Fibroblast of skin of back (primary cell): ENCODE data around the gene PID1.

Experiments
- DNase-seq: peaks from one replicate; pipeline ENCODE4 v3.0.0-alpha.2; 2013

Gene PID1

DNA sequence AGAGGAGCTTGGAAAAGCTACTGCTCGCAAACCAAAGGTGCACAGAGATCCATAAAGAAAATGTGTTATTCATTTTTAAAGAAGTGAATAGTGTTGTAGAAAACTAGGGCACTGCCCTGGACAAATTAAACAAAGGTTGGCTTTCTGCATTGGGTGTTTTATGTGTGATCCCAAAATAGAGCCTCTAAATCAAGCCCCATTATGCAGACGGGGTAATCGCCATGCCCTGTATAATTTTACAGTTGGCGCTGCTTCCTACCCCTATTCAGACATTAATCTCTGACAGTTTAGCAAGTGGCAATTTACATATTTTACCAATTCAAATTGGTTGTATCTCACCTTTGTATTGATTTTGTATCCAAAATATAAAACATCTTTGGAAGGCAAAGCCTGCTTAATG is 109.1 kb downstream of the PID1 start:
- DNase-seq = no peak

DNA sequence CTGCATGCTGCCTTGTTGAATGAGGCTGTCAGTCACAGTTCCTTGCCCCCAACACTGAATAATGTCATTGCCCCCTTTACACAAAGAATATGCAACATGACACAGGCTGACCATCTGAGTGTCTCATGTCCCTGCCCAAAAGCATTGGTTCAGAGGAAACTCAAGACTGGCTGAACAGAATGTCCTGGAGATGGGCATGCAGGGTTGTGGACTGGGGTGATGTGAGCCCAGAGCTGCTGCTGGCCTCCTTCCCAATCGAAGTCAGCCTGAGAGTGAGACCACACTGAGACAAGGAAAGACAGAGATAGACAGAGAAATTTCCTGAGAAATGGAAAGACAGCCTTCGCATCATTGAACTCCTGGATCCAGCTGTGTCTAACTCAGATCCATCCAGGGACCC is 110.1 kb downstream of the PID1 start:
- no peak for DNase-seq

DNA sequence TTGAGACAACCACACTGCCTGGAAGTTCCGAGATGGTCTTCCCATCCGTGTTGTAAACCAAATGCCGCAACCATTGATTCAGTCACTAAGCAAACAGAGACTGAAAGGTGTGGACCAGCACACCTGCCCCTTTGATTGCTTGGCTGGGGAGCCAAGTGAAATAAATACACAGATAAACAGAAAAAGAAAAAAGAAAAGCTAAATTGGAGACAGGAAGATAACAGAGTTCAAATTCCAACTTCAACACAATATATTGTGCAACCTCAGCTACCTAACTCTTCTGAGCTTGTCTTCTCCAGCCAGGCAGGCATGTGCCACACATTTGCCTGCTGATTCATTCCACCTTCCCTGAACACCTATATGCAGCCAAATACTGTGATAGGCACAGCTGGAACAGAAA is 110.9 kb downstream of the PID1 start:
- no peak for DNase-seq

DNA sequence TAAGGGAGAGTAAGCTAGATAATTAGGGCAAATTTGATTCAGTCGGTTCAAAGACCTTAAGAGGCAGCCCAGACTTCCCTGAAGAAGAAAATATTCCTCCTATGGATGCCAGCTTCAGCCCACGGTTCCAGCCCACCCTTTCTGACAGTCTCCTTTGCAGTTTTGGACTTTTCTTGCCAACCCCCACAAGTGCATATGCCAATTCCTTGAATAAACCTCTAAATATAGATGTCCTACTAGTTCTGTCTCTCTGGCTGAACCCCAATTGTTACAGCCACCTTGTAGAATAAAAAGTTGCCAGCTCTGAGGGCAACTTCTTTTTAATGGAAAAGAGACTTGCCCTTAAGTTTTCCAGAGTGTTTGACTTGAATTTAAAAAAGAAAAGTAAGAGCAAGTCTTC is 111.7 kb downstream of the PID1 start:
- DNase-seq = no peak

DNA sequence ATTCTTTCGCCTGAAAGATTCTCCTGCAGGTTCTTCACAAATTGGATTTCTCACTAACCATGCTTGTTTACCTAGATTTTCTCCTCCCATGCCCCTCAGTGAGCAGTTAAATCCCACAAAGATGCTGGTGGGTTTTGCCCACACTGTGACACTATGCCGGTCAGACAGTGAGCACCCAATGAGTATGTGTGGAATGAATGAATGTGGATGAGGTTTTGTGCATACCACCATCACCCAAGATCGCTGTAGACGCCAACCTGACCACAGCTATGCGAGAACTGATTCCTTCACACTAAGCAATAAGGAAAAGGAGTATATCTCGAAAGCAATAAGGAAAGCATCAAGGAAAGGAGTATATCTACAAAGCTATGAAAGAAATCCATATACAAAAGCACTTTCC is 116.7 kb downstream of the PID1 start:
- peak; percentile 46 for DNase-seq

DNA sequence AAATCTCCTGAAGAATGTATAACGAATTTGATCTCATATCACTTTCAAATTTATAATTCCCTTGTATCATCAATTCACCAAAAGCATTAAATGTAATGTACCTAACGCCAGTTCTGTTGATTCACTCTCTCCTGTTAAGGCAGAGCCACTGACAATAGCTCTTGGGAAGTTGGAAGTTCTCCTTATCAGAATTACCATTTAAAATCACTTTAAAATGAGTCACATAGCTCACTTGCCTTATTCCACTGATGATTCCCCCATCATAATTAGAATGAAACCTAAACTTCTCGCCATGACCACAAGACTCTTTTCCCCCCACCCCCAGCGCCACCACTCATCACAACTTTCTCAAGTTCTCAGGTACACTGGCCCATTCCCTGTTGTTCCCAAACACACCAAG is 117.1 kb downstream of the PID1 start:
- DNase-seq = no peak

DNA sequence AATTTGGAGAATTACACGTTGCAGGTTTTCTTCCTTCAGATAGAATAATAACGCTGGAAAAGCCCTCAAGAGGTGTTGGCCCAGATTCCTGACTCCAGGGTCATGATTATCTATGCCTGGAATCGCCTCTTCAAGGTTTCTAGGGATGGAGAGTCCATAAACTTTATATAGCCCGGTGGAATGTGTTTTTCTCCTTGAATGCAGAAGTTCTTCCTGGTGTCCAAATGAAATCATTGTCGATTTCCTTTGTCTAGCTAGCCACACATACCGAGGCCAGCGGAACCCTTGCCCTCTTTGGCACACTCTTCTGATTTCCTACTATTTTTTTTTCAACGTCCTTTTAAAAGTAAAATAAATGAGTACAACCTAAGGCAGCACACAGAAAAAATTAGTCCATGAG is 117.8 kb downstream of the PID1 start:
- no peak for DNase-seq

DNA sequence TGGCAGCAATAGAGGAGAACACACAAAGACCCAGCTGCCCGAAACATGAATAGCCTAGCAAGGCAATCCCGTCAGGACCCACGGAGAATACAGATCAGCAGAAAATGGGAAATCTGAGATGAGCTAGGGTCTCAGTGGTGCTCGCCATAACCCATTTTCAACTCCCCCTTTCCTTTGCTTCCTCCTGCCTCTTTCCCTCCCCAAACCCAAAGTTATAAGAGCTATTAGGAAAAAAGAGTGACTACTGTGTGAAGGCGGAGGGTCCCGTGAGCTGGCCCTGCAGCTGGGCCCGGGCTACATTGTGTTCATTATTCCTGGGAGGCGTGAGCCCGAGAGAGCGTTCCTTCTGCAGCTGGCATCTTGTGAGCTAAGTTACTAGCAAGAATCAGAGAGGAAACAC is 118.4 kb downstream of the PID1 start:
- DNase-seq = no peak

DNA sequence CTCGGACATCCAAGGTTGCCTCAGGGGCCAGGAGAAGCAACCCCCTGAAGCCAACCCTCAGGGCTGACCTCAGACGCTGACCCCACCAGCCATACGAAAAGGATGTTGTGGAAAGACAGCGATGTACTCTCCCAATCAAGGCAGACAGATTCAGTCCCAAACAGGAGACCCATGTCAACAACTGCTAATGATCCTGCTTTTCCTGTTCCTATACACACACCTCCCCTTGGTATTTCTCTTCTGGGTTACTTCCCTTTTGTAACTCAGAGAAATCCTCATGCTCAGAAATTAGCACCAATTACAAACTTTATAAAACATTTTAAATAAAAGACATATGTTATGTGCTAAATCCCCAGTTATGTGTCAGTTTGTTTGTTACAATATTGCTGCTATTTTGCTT is 120.8 kb downstream of the PID1 start:
- DNase-seq = no peak

DNA sequence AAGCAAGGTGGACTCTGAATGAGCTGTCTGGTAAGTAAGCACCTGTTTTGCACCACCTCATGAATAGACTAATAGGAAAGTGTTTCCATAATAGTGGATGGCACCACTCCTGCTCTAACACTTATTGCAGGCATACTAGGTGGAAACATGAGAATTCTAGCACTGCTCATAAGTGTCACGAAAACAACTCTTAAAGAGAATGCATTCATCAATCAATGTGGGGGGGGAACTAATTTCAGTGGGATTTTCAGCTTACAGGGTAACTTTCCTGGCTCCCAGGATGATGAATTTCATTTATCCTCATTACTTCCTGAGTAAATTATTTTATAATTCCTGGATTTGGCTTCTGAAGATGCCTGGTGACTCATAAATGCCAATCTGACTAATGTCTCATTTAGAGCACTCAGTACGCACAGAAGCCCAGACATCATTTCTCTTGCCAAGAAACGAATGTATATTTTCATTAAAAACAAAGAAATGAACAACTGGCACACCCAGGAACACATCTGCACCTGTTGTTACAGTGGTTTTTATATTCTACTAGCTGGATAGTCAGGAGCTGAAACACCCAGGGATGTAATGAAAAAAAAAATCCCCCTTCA is 129.6 kb downstream of the PID1 start:
- DNase-seq = peak; percentile 34

DNA sequence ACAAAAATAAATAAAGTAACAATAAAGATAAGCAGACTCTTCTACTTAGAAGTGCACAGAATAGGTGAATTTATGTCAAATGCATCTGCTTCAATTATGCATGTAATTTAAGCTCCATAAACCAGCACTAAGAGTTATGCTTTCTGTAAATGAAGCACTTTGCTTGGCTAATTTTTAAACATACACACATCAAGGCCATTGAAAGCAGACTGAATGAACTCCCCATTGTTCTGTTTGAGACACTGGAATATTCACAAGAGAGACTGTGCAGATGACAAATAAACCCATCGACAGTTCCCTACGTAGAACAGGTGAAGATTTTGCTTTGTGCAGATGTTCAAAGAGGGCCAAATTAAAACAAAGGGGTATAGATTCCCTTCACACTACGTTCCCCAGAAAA is 133.4 kb downstream of the PID1 start:
- DNase-seq = no peak

DNA sequence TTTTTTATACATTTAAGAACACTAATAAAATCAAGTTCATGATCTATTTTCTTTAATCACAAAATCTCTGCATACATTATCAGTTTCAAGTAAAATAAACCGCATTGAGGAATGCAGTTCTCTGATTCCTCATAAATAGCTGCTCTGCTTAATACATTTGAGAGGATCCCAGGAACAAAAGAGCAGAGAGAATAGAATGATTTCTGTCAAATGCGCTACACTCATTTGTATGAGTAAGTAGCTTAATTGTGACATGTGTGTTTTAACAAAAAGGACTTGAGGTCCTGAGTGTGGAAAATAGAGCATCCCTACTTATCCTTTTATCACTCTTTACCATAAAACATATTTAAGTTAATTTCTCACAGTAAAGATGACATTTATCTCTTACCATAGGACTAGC is 134.0 kb downstream of the PID1 start:
- DNase-seq = no peak

DNA sequence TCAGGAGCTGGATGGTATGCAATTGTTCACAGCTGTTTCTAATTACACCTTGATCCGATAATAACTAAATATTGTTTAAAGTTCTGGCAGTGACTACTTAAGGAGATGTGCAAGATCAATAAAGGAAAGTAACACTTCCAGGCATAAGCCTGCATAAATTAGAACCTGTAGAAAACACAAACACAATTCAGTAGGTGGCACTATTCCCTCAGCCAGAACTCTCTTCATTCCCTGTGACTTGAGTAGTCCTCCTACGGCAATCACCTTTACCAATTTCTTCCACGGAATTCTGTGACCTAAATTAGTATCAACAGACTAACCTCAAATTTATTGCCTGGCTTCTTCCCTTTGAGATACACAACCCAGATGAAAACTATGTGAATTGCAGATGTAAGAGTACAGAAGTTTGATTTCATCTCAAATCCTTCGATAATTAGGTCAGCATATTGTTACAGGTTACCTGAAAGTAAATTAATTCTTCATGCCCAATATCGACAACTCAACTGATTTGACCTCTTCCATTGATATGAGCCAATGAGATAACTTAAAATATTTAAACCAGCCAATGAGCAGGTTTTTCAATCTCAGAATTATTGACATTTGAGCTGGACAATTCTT is 137.8 kb downstream of the PID1 start:
- peak; percentile 2 for DNase-seq

DNA sequence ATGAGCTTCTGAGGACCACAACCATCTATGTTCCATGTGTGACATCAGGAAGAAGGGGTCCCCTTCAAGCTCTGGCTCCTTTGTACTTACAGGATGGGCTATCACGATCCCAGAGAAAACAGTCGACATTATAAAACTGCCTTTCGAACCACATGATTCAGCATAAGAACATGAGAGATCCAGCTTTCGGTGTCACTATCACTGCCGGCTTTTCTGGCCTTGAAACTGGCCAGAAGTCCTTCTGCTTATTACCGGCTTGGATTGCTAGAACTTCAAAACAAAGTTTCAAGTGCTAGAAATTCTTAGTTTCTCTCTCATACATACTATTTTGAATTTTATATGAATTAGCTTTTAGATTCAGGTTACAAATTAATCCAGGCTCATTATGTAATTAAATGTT is 138.9 kb downstream of the PID1 start:
- no peak for DNase-seq

DNA sequence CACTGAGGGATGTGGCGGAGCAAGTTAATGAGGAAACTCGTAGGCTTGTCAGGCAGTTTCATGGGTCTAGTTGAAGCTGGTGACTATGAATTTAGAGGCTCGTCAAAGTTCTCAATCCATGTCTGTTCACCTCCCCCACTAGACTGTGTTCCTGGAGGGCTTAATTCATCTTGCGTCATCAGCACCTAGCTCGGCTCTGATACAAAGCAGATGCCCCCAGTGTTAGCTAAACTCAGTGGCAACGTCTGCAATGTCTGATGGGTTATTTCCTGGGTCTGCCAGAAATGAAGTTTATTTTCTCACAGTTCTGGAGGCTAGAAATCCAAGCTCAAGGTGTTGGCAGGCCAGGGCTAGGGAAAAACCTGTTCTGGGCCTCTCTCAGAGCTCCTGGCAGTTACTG is 140.6 kb downstream of the PID1 start:
- DNase-seq = no peak

DNA sequence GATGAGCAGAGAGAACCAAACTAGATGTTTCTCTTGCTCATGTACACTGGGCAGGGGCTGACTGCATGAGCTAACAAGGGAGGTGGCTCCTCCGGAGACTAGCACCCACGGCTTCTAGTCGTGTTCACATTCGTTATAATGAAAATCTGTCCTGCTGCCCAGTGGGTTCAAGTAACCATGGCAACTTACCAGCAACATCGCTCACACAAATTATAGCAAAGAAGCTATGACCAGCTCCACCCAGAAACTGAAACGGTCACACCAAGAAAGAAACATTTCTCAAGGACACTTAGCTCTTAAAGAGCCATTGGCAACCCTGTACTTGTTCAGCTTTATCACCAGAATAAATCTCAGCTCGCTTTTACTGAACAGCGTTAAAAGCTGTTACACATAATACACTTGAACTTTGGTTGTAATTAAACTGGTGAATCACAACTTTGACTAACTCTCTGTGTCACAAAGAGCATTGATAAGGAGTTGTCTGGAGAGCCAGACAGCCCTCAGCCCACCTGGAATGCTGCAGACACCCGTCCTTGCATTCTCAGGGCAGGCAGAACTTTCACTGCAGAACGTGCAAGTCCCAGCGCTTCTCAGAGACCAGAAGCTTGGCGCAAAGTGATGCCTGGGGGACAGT is 141.2 kb downstream of the PID1 start:
- DNase-seq = no peak

DNA sequence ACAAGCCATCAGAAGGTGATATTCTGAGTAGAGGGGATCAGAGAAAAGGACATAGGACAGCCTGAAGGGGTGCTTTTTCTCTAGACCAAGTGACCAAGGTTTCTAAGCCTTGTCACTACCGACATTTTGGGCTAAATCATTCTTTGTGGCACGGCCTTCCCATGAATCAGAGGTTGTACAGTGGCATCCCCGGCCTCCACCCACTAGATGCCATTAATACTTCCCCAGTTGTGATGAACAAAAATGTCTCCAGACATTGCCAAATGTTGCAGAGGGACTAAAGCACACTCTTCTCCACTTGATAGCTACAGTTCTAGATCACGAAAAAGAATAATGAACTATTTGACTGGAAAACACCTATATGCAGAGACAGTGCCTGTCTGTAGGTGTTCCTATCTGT is 143.6 kb downstream of the PID1 start:
- DNase-seq = no peak

DNA sequence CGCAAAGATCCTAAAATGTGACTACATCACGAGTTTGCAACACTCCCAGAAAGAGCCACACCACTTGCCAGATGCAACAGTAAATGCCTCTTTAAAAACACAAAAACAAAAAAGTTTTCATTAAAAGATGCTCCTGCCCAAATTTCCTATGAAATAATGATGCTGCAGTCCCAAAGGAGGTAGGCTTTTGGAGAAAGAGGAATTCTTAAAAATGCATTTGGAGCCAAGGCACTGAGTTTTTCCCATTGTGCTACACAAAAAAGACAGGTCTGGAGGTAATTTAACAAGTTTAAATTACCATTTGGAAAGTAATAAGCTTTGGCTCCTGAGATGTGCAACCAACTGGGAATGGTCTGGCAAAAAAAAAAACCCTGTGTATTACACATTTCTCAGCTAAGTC is 145.0 kb downstream of the PID1 start:
- DNase-seq = no peak

DNA sequence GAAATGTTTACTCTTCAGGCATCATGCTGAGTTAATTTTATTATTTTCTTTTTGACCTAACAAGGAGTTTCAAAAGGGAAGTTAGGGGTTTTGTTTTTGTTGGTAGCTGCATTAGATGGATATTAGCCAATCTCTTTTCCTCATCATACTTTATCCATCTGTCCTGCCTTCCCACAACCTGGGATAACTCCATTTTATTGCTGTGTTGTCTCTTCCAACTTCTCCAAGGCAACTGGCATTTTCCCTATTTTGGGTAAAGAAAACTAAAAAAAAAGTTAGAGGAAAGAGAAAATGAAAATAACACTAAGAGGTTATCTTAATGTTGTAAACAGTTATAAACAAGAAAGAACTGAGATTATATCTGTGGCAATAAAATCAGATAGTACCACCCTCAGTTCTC is 147.0 kb downstream of the PID1 start:
- no peak for DNase-seq

DNA sequence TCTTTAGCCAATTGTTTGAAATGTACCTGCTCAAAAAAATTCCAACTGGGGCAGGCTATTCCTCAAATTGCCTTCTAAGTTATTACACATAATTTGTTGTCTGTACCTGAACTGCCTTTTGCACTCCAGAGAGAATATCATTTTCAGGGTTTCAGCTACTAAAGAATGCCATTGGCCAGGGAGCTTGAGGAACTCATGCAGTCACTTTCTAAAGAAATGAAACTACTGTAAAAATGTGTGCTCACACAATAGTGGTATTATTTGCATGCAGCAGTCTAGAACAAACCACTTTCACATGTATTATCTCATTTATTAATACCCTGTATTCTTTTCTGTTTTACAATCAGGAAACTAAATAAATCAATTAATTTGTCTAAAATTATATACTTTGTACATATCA is 152.2 kb downstream of the PID1 start:
- DNase-seq = no peak

DNA sequence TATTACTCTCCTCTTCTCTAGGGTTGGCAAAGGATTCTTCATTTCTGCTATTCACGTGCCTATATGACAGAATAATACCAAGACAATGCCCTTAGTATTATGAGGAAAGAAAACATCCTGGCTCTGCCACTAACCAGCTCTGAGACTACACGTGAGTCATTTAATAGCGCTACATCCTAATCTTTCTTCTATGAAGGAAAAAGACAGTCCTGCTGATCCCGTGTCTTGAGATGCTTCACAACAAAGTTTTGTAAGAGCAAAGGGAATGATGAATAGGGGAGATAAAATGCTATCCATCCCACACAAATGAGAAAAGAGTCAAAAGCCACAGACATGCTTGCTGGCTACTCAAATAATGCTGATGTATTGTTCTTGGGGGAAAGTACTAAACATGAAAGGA is 152.8 kb downstream of the PID1 start:
- DNase-seq = no peak

DNA sequence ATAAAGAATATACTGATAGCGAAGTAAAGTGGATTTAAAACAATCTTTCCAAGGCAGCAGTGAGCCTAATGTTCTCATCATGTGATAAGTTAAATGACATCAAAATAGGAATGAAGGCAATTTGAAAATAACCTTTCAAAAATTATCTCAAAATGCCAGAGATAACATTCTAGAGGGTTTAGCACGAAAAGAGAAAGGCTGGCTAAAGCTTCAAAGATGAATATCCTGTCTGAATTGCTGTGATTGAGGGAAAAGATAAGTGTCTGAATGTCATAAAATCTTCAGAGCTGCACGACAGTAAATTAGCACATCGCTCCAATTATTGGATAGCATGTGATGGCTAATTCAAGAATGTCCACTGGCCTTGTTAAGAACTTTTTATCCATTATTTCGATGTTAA is 159.3 kb downstream of the PID1 start:
- no peak for DNase-seq

DNA sequence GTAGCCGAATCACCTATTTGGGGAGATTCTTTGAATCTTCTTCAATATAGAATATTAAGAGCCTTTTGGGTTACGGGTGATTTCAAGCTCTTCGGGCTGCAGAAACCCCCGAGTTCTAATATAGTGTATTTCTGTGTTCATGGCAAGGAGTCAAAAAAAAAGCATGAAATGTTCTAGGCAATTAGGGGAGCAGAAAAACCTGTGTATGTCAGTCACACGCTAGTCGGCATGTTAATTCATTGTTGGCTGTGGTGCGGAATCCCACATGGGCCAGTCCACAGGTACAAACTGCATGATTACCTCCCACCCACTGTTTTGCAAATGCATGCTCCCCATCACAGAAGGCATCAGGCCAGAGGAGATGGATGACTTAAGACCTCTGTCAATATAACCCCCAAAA is 161.9 kb downstream of the PID1 start:
- DNase-seq = no peak

DNA sequence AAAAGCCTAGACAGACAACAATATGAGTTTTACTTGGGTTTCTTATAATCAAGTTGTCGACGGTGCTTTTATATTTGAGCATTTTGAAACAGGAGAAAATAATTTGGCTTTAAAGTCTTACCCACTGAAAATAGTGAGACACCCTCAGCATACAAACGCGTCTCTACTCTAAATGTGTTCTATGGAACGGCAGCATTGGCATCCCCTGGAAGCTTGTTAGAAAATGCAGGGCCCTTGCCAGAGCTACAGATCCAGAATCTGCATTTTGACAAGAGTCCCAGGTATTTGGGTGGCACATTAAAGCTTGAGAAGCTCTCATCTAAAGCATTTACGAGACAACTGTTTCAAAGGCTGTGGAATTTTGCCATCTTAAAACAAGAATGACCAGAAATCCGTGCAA is 163.5 kb downstream of the PID1 start:
- no peak for DNase-seq

DNA sequence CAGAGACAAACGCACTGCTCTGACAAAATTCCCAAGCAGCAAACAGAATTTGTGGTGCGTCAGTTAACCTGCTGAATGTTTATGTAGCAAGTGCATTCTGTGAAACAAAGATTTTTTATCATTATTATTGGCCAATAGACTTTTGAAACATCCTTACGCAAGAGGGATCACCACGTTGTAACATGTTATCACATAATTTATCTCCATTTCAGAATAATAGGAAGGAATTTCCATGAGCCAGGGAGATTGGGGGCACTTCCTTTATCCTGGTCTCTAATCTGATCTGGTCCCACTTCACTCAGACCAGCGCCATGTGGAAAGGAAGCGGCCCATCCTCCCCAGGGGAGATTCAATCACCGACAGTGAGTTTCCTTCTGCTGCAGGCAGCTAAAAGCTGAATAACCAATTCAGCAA is 166.1 kb downstream of the PID1 start:
- no peak for DNase-seq
